K562 (cell line): ENCODE data around the gene NPFFR1. TPM values are rescaled to one million over a fixed set of nuclear protein-coding genes. Genes with fewer than 3 reads are reported as not detected.
"Not testable (repeated sequence)": the region's sequence is repeated elsewhere in the genome, so short reads cannot be mapped to it uniquely, and the experiment has no call there.

ENCODE experiments used
- ATAC-seq: fragments of 200-7000 bp; cut with Tn5 transposase; 3 replicates; pipeline ENCODE4 v1.9.1; 2020; ENCODE audit warnings: moderate library complexity
- BruUV-seq: library from RNA; stranded (reverse); fragments of 400-500 nt; replicated peaks from 2 replicates; lab custom pipeline; 2021; lab: Mats Ljungman, UMichigan
- CTCF ChIA-PET: fragments of 300-600 bp; formaldehyde crosslinking; extraction: SDS; loops from one replicate; lab custom pipeline; 2021; ENCODE audit warnings: low intra/inter-chr PET ratio; lab: Yijun Ruan, JAX
- POLR2A ChIA-PET: fragments of 300-600, 350-650 bp; sonication (Branson Sonifier 250); formaldehyde crosslinking; extraction: SDS; loops from one replicate; lab custom pipeline; 2021; ENCODE audit warnings: antibody characterized with exemption, inconsistent platforms; lab: Yijun Ruan, JAX
- DNase-seq, 4 experiments: peaks; one replicate each; pipeline versions ENCODE4 v3.0.0 to v3.0.0-alpha.2; 2011 to 2018; ENCODE audit warnings: low spot score in 3 of 4, mixed read lengths in 3 of 4; ENCODE audit errors: extremely low read depth in 1 of 4
- FAIRE-seq: peaks from 2 replicates; lab custom pipeline; 2011; peaks lifted over from hg19 to GRCh38; lab: Jason Lieb, UNC
- H2AFZ ChIP-seq: 2 replicates; pipeline ENCODE4 v1.6.0; 2011; ENCODE audit warnings: low read depth, low read length, control low read depth, inconsistent platforms
- H3K27ac ChIP-seq: fragments of 200-600 bp; 3 replicates; pipeline ENCODE4 v1.8.0; 2011; ENCODE audit warnings: low read depth, mild to moderate bottlenecking, control low read depth, inconsistent platforms, low read length, moderate library complexity, mixed read lengths; ENCODE audit errors: extremely low read depth
- H3K27me3 ChIP-seq, 2 experiments: fragments of 300-600 bp in 1 of 2; 2 replicates in 1 of 2; 3 replicates in 1 of 2; pipeline versions ENCODE4 v1.6.0 to v1.8.0; 2011; ENCODE audit warnings: inconsistent platforms in 2 of 2, low read length in 2 of 2, mild to moderate bottlenecking in 1 of 2, mixed read lengths in 1 of 2, moderate library complexity in 1 of 2; ENCODE audit not compliant: control insufficient read depth in 2 of 2, insufficient read depth in 2 of 2
- H3K36me3 ChIP-seq: fragments of 300-600 bp; 3 replicates; pipeline ENCODE4 v1.8.0; 2011; ENCODE audit warnings: mild to moderate bottlenecking, low read length, inconsistent platforms; ENCODE audit not compliant: control insufficient read depth, insufficient read depth
- H3K4me1 ChIP-seq, 2 experiments: fragments of 200-600 bp in 1 of 2; replicated peaks in 1 of 2; 2 replicates in 1 of 2; 3 replicates in 1 of 2; pipeline versions ENCODE4 v1.5.1 to v1.8.0; 2011; ENCODE audit warnings: inconsistent platforms in 2 of 2, low read length in 2 of 2, mild to moderate bottlenecking in 1 of 2, mixed read lengths in 1 of 2, moderate library complexity in 1 of 2; ENCODE audit not compliant: control insufficient read depth in 2 of 2, insufficient read depth in 2 of 2
- H3K4me2 ChIP-seq: 2 replicates; pipeline ENCODE4 v1.6.1; 2011; ENCODE audit warnings: low read length, control low read depth, inconsistent platforms, mixed read lengths; ENCODE audit not compliant: insufficient read depth
- H3K4me3 ChIP-seq: fragments of 200-600 bp; sonication (generic), shearing (Covaris generic); 2 replicates; pipeline ENCODE4 v1.5.1; 2016; ENCODE audit warnings: control low read depth, inconsistent platforms
- H3K79me2 ChIP-seq: fragments of 200-600 bp; 3 replicates; pipeline ENCODE4 v1.8.0; 2011; ENCODE audit warnings: low read length, inconsistent platforms; ENCODE audit not compliant: control insufficient read depth, insufficient read depth
- H3K9ac ChIP-seq, 2 experiments: 2 replicates each; pipeline versions ENCODE4 v1.6.0 to v1.6.1; 2011; ENCODE audit warnings: low read depth in 2 of 2, low read length in 2 of 2, control low read depth in 1 of 2, inconsistent platforms in 1 of 2, mild to moderate bottlenecking in 1 of 2, mixed read lengths in 1 of 2; ENCODE audit not compliant: insufficient read depth in 1 of 2
- H3K9me1 ChIP-seq: one replicate; pipeline ENCODE4 v1.6.0; 2011; ENCODE audit warnings: inconsistent platforms, mild to moderate bottlenecking, low read length, moderate library complexity; ENCODE audit not compliant: control insufficient read depth, insufficient read depth
- H3K9me3 ChIP-seq: replicated peaks from 2 replicates; pipeline ENCODE4 v1.5.1; 2011; ENCODE audit warnings: low read depth, low read length, inconsistent platforms; ENCODE audit not compliant: control insufficient read depth, insufficient read depth
- H4K20me1 ChIP-seq: replicated peaks from 2 replicates; pipeline ENCODE4 v1.6.1; 2011; ENCODE audit warnings: low read length, inconsistent platforms, mixed read lengths; ENCODE audit not compliant: control insufficient read depth, insufficient read depth
- CEBPB ChIP-seq: fragments of 450-650 bp; IDR thresholded peaks from 2 replicates; pipeline ENCODE4 v1.6.1; 2016; ENCODE audit warnings: missing genetic modification characterization, missing compliant biosample characterization
- CEBPG ChIP-seq, 3 experiments: fragments of 200-800 bp in 1 of 3; sonication (Bioruptor generic) in 1 of 3; sonication (generic) in 1 of 3; formaldehyde crosslinking in 1 of 3; IDR thresholded peaks in 2 of 3; conservative IDR thresholded peaks in 1 of 3; 2 replicates each; pipeline versions ENCODE4 v1.6.1 to v1.8.0; 2016 to 2022; ENCODE audit warnings: missing compliant biosample characterization in 2 of 3, missing genetic modification characterization in 2 of 3, mild to moderate bottlenecking in 1 of 3, missing genetic modification reagents in 1 of 3
- EGR1 ChIP-seq: fragments of 450-650 bp; conservative IDR thresholded peaks from 2 replicates; pipeline ENCODE4 v1.6.1; 2017; ENCODE audit warnings: mild to moderate bottlenecking
- JUND ChIP-seq, 2 experiments: IDR thresholded peaks; 2 replicates in 1 of 2; 3 replicates in 1 of 2; pipeline ENCODE4 v1.6.1; 2011; ENCODE audit warnings: borderline replicate concordance in 2 of 2, low read depth in 2 of 2, low read length in 2 of 2, improper control_type of control experiment in 1 of 2, missing biosample characterization in 1 of 2, missing genetic modification characterization in 1 of 2, missing genetic modification reagents in 1 of 2
- MEIS2 ChIP-seq: fragments of 450-650 bp; IDR thresholded peaks from 2 replicates; pipeline ENCODE4 v1.6.1; 2014; ENCODE audit warnings: mild to moderate bottlenecking; ENCODE audit not compliant: partially characterized antibody
- WGBS: fragments of 100-300 bp; shearing (Covaris generic); methylation state at CpG from one replicate; pipeline ENCODE4 v1.1.6; 2016; ENCODE audit warnings: low coverage, mixed read lengths; ENCODE audit not compliant: insufficient coverage; ENCODE audit errors: missing lambda C conversion rate; 5-methylcytosine and 5-hydroxymethylcytosine counted together
- in situ Hi-C: fragments of 300-500 bp; cut with MboI; formaldehyde crosslinking; loops from 4 replicates; pipeline ENCODE4 v1.15.0; 2018; ENCODE audit warnings: inconsistent platforms, mixed read lengths
- intact Hi-C: fragments of 100-400 bp; cut with micrococcal nuclease; formaldehyde crosslinking; loops from 2 replicates; pipeline ENCODE4 v1.14.2; 2022
- polyA plus RNA-seq, 8 experiments: library from polyadenylated mRNA; depleted of rRNA in 4 of 8; stranded (reverse) in 5 of 8; unstranded in 3 of 8; fragments of >200 nt; fragmentation: Nextera tagmentation in 2 of 8; fragmentation: Illumina TruSeq in 1 of 8; extraction: Ambion mirVana in 2 of 8; extraction: Trizol in 1 of 8; gene quantifications; 2 replicates each; pipeline versions ENCODE4 v1.2.1 to v1.2.3, GENCODE V29; 2011 to 2014; ENCODE audit warnings: inconsistent platforms in 1 of 8, missing spikeins in 1 of 8
- total RNA-seq, 7 experiments: library from RNA; depleted of rRNA in 6 of 7; stranded (reverse); fragments of >200 nt in 6 of 7; fragmentation: Illumina TruSeq in 2 of 7; extraction: Trizol in 2 of 7; gene quantifications; 2 replicates each; pipeline versions ENCODE4 v1.2.1 to v1.2.3, GENCODE V29; 2011 to 2021; ENCODE audit warnings: low replicate concordance in 1 of 7
- TF ChIP-seq, protein P1 (sequence below), 2 experiments: fragments of 450-650 bp; IDR thresholded peaks; 2 replicates each; pipeline ENCODE4 v1.6.1; 2018; ENCODE audit warnings: mild to moderate bottlenecking in 2 of 2, low read depth in 1 of 2; ENCODE audit not compliant: partially characterized antibody in 2 of 2

NPFFR1 gene
- total and polyA plus RNA-seq, 9 of the 15 experiments (the other 6 are each of a cell fraction or from before 2014, with no cell fraction given): under 0.01 TPM; not detected in 8

- BruUV-seq, in situ Hi-C loops, H2AFZ ChIP-seq, H3K79me2 ChIP-seq, H3K36me3 ChIP-seq, H3K27me3 ChIP-seq, H3K4me3 ChIP-seq, H3K9ac ChIP-seq, H3K4me2 ChIP-seq, H4K20me1 ChIP-seq, CTCF ChIA-PET, DNase-seq, intact Hi-C loops, FAIRE-seq, H3K9me1 ChIP-seq, H3K9me3 ChIP-seq, ATAC-seq, H3K27ac ChIP-seq: not testable (repeated sequence)
- POLR2A ChIA-PET: interaction anchor here (1.0 kb wide), 1 partner anchor 27 kb away, joined by 3 read pairs; no protein-coding TSS in a partner anchor
- 21% methylated on average over 6 of the region's 6 CpGs for WGBS
- H3K4me1 ChIP-seq: peaks cover 9 to 11% of the 10 kb centered on the region in 2 experiments; a peak in 4 of 5 replicates
These were observed 45.8 kb downstream of the NPFFR1 start for GRCh38 chr10:70237958-70238536.

- ATAC-seq (no peak), FAIRE-seq (peak; percentile 63), DNase-seq (peak in 1 of 4 experiments; percentile 35)
- peak overlapping the region; percentile 7 for H2AFZ ChIP-seq
- peaks cover 34% of the 10 kb centered on the region for H3K79me2 ChIP-seq
- no peaks in the 10 kb centered on the region for H3K27me3 ChIP-seq
- no peak overlapping the region for H3K9ac ChIP-seq
- no peaks in the 10 kb centered on the region for H3K9me3 ChIP-seq
- intact Hi-C loops (no loop called here), in situ Hi-C loops (loop anchor here (5.0 kb wide), 1 partner anchor 112 kb away; no protein-coding TSS in a partner anchor)
- no peaks in the 10 kb centered on the region for H3K9me1 ChIP-seq
- POLR2A ChIA-PET: interaction anchor here (0.6 to 1.2 kb wide), 2 partner anchors 9 to 158 kb away, joined by 3 to 5 read pairs; no protein-coding TSS in a partner anchor
- CTCF ChIA-PET: interaction anchor here (1.1 kb wide), 1 partner anchor 153 kb away, joined by 3 read pairs; no protein-coding TSS in a partner anchor
- no peak overlapping the region for H3K4me3 ChIP-seq
- peaks cover 11% of the 10 kb centered on the region; the same call in 2 of the 3 replicates for H3K36me3 ChIP-seq
- H3K27ac ChIP-seq: no peak overlapping the region
- peaks cover 13 to 23% of the 10 kb centered on the region in 2 experiments; a peak in 4 of 5 replicates for H3K4me1 ChIP-seq
- BruUV-seq: no TSS peak
- H4K20me1 ChIP-seq: 0 out of 2 replicates have a peak, but pooled peaks cover 5% of the 10 kb centered on the region
- whole genome bisulfite sequencing: 76% methylated on average over 18 of the region's 18 CpGs
- H3K4me2 ChIP-seq: no peak overlapping the region
- TF ChIP-seq, protein P1, sequence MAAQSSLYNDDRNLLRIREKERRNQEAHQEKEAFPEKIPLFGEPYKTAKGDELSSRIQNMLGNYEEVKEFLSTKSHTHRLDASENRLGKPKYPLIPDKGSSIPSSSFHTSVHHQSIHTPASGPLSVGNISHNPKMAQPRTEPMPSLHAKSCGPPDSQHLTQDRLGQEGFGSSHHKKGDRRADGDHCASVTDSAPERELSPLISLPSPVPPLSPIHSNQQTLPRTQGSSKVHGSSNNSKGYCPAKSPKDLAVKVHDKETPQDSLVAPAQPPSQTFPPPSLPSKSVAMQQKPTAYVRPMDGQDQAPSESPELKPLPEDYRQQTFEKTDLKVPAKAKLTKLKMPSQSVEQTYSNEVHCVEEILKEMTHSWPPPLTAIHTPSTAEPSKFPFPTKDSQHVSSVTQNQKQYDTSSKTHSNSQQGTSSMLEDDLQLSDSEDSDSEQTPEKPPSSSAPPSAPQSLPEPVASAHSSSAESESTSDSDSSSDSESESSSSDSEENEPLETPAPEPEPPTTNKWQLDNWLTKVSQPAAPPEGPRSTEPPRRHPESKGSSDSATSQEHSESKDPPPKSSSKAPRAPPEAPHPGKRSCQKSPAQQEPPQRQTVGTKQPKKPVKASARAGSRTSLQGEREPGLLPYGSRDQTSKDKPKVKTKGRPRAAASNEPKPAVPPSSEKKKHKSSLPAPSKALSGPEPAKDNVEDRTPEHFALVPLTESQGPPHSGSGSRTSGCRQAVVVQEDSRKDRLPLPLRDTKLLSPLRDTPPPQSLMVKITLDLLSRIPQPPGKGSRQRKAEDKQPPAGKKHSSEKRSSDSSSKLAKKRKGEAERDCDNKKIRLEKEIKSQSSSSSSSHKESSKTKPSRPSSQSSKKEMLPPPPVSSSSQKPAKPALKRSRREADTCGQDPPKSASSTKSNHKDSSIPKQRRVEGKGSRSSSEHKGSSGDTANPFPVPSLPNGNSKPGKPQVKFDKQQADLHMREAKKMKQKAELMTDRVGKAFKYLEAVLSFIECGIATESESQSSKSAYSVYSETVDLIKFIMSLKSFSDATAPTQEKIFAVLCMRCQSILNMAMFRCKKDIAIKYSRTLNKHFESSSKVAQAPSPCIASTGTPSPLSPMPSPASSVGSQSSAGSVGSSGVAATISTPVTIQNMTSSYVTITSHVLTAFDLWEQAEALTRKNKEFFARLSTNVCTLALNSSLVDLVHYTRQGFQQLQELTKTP (IDR thresholded peaks at IDR 0.05; ENCODE audit: low read depth in 1 of 2, partially characterized antibody in 2 of 2): peak in 1 of 2 experiments; percentile 59
- TF ChIP-seq EGR1 (0 out of 2 replicates have a peak, but pooled peaks have one; percentile 30), MEIS2 (peak; percentile 2), CEBPG (CRISPR knock-in tag; IDR thresholded peaks at IDR 0.05) (peak; percentile 70), CEBPG (tag; conservative IDR thresholded peaks at IDR 0.05 in 1 of 2, IDR thresholded peaks at IDR 0.05 in 1 of 2) (peak; percentile 83 to 91), CEBPB (tag) (peak; percentile 88), JUND (IDR thresholded peaks at IDR 0.05; ENCODE audit: borderline replicate concordance, low read depth, low read length) (no peak), JUND (tag; IDR thresholded peaks at IDR 0.05; ENCODE audit: borderline replicate concordance, low read depth, low read length) (peak; percentile 24; the same call in 2 of the 3 replicates)
These were observed 48.9 kb downstream of the NPFFR1 start for GRCh38 chr10:70234668-70235447.
